Naive B cell (primary cell): ENCODE measurements around the gene TFDP2. TPM values are rescaled to one million over a fixed set of nuclear protein-coding genes. Genes with fewer than 3 reads are reported as not detected.

Experiments
- ATAC-seq, 2 donors: fragments of 150-1000 bp; cut with Tn5 transposase; 2 replicates each; pipeline ENCODE4 v1.10.0; 2021; ENCODE audit warnings: low read depth in 2 of 2, mild to moderate bottlenecking in 2 of 2, moderate library complexity in 2 of 2
- DNase-seq: peaks from one replicate; pipeline ENCODE4 v3.0.0; 2022
- H3K27ac Mint-ChIP-seq, 6 donors: one replicate each; pipeline ENCODE4 v1.8.0; 2020 to 2022; ENCODE audit warnings: mild to moderate bottlenecking in 6 of 6, mixed read lengths in 6 of 6, moderate library complexity in 5 of 6, inconsistent platforms in 2 of 6
- H3K27me3 Mint-ChIP-seq, 3 donors: one replicate each; pipeline ENCODE4 v1.8.0; 2021 to 2022; ENCODE audit warnings: mixed read lengths in 3 of 3, mild to moderate bottlenecking in 1 of 3
- H3K36me3 Mint-ChIP-seq, 2 donors: one replicate each; pipeline ENCODE4 v1.8.0; 2020 to 2022; ENCODE audit warnings: mixed read lengths in 2 of 2, inconsistent platforms in 1 of 2, mild to moderate bottlenecking in 1 of 2
- H3K4me1 Mint-ChIP-seq, 3 donors: one replicate each; pipeline ENCODE4 v1.8.0; 2020 to 2022; ENCODE audit warnings: mixed read lengths in 3 of 3, inconsistent platforms in 1 of 3, mild to moderate bottlenecking in 1 of 3, moderate library complexity in 1 of 3
- H3K4me3 Mint-ChIP-seq, 8 donors: one replicate each; pipeline ENCODE4 v1.8.0; 2020 to 2022; ENCODE audit warnings: mild to moderate bottlenecking in 8 of 8, mixed read lengths in 8 of 8, moderate library complexity in 8 of 8, inconsistent platforms in 2 of 8
- H3K9me3 Mint-ChIP-seq, 7 donors: one replicate each; pipeline ENCODE4 v1.8.0; 2020 to 2022; ENCODE audit warnings: mixed read lengths in 7 of 7, mild to moderate bottlenecking in 5 of 7, inconsistent platforms in 2 of 7, moderate library complexity in 1 of 7
- polyA plus RNA-seq, 6 donors: library from polyadenylated mRNA; unstranded; fragments of 300-500 nt; fragmentation: Illumina TruSeq; gene quantifications; one replicate each; pipeline ENCODE4 v1.2.3, GENCODE V29; 2021; ENCODE audit warnings: low read depth in 6 of 6

TFDP2 gene
- polyA plus RNA-seq, 6 donors from 2014 or later = 9.3 to 33.8 (median 24.2) TPM

DNA sequence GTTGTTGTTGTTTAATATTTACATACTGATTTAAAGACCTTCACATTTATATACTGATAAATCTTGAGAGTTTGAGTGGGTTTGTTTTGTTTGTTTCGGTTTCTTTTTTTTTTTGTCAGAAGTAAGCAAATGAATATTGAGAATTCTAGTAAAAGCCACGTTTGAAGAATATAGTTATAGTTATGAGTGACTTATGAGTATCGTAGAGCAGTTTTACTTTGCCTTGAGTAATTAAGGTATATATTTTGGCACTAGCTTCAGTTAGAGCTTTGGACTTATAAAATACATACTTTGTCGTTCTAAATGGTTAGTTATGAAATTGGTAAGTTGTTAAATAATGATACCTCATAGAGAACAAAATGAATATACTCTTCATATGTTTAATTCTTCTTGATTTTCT is 245.1 kb downstream of the TFDP2 start:
- Mint-ChIP-seq H3K27ac (no peak overlapping the region), H3K4me3 (no peak overlapping the region), H3K4me1 (peaks cover 6 to 12% (median 10%) of the 10 kb centered on the region in 3 donors), H3K27me3 (no peaks in the 10 kb centered on the region), H3K36me3 (peaks cover 20 to 23% of the 10 kb centered on the region in 2 donors), H3K9me3 (peaks cover 3 to 14% (median 9%) of the 10 kb centered on the region in 7 donors)
- no peak for DNase-seq
- no peak for ATAC-seq

DNA sequence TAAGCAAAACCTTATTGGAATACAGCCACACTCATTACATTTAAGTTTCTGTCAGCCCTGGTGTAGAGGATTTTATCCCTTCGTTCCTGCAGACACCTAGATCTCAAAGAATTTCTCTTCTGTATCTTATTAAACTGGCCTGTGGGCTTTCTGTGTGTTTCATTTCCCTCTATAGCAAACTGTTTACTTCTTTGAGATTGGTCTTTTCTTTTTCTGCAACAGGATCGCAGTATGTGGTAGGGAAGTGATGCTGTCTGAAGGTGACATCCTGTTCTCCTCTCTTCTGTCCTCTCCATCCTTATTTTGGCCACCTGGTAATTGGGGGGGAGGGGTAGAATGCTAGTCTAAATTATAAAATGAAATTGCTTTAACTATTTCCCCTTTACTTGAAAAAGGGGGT is 247.4 kb downstream of the TFDP2 start:
- peak; percentile 79 to 87 for ATAC-seq

DNA sequence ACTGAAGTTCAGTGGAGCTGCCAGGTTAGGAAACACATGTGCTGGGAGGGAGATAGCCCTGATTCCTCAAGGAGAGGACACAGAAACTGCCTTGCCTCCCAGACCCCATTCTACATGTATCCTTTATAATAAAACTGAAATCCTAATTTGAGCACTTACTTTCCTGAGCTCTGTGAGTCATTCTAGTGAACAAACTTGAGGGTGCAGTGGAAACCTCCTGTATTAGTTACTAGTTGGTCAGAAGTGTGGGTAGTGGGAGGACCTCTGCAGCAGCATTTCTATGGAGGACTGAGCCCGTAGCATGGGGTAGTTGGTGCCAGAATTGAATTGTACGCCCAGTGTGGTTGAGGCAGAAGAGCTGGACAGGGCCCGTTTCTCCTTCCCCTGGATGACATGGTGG is 249.0 kb downstream of the TFDP2 start:
- no peak for DNase-seq
- peaks cover 6 to 16% (median 16%) of the 10 kb centered on the region in 3 donors for H3K4me1 Mint-ChIP-seq
- no peak for ATAC-seq
- peaks cover 16 to 19% of the 10 kb centered on the region in 2 donors for H3K36me3 Mint-ChIP-seq
- H3K4me3 Mint-ChIP-seq = peak overlapping the region in 1 of 8 donors; percentile 42
- H3K27me3 Mint-ChIP-seq = no peaks in the 10 kb centered on the region
- peak overlapping the region in 1 of 6 donors; percentile 52 for H3K27ac Mint-ChIP-seq
- peaks cover 3 to 23% (median 12%) of the 10 kb centered on the region in 7 donors for H3K9me3 Mint-ChIP-seq

More for the DNA sequence above, 247.4 kb downstream of the TFDP2 start:
- H3K4me3 Mint-ChIP-seq = peak overlapping the region in 1 of 8 donors; percentile 41
- H3K27ac Mint-ChIP-seq = peak overlapping the region in 4 of 6 donors; percentile 2 to 54 (median 12)
- H3K9me3 Mint-ChIP-seq = peaks cover 3 to 23% (median 12%) of the 10 kb centered on the region in 7 donors
- peaks cover 6 to 15% (median 15%) of the 10 kb centered on the region in 3 donors for H3K4me1 Mint-ChIP-seq
- peaks cover 13 to 17% of the 10 kb centered on the region in 2 donors for H3K36me3 Mint-ChIP-seq
- no peaks in the 10 kb centered on the region for H3K27me3 Mint-ChIP-seq
- DNase-seq = peak; percentile 3

DNA sequence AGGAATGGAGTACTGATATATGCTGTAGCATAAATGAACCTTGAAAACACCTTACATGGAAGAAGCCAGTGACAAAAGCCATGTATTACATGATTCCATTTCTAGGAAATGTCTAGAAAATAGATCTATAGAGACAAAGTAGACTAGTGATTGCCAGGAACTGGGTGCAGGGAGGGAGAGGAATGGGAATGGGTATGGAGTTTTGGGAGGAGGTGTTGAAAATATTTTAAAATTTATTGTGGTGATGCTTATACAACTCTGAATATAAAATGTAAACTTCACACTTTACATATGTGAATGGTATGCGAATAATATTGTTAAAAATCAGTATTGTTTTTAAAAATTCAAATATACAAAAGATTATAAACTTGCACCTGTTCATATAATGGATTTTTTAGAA is 250.4 kb downstream of the TFDP2 start:
- H3K4me3 Mint-ChIP-seq = no peak overlapping the region
- DNase-seq (no peak), ATAC-seq (no peak)
- peaks cover 6 to 21% (median 16%) of the 10 kb centered on the region in 3 donors for H3K4me1 Mint-ChIP-seq
- H3K9me3 Mint-ChIP-seq = peaks cover 3 to 23% (median 12%) of the 10 kb centered on the region in 7 donors
- H3K27me3 Mint-ChIP-seq = no peaks in the 10 kb centered on the region
- peaks cover 16 to 24% of the 10 kb centered on the region in 2 donors for H3K36me3 Mint-ChIP-seq
- H3K27ac Mint-ChIP-seq = no peak overlapping the region

DNA sequence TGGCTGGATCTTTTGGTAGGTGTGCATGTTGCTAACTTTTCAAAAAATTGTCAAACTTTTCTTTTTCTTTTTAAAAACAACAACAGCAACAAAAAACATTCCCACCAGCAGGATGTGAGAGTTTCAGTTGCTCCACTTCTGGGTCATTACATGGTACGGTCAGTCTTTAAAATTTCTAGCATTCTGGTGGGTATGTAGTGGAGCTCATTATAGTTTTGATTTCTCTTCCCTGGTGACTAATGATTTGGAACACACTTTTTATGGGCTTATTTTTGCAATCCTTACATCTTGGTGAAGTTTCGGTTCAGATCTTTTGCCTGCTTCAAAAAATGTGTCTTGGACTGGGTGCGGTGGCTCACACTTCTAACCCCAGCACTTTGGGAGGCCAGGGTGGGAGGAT is 253.6 kb downstream of the TFDP2 start:
- no peak for ATAC-seq
- peaks cover 16 to 24% of the 10 kb centered on the region in 2 donors for H3K36me3 Mint-ChIP-seq
- no peak for DNase-seq
- no peaks in the 10 kb centered on the region for H3K27me3 Mint-ChIP-seq
- peaks cover 5 to 20% (median 6%) of the 10 kb centered on the region in 3 donors for H3K4me1 Mint-ChIP-seq
- no peak overlapping the region for H3K4me3 Mint-ChIP-seq
- H3K9me3 Mint-ChIP-seq = peaks cover 3 to 21% (median 12%) of the 10 kb centered on the region in 7 donors
- peak overlapping the region in 3 of 6 donors; percentile 23 to 47 (median 26) for H3K27ac Mint-ChIP-seq

DNA sequence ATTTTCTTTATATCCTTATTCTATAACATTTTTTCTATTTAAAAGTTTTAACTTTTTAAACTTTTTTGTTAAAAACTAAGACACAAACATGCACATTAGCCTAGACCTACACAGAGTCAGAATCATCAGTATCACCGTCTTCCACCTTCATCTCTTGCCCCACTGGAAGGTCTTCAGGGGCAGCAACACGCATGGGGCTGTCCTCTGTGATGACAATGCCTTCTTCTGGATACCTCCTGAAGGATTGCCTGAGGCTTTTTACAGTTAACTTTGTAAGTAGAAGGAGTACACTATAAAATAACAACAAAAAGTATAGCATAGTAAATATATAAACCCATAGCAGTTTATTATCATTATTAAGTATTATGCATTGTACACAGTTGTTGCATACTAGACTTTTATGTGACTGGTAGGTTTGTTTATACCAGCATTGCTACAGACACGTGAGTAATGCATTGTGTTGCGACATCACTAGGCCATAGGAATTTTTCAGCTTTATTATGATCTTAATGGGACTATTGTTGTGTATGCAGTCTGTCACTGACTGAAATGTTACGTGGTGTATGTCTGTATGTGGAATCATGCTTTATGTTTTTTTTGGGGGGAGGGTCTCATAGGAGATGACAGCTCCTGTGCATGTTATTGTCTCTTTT is 254.7 kb downstream of the TFDP2 start:
- Mint-ChIP-seq H3K27me3 (no peaks in the 10 kb centered on the region), H3K27ac (no peak overlapping the region), H3K4me3 (no peak overlapping the region), H3K9me3 (peaks cover 0 to 11% (median 4%) of the 10 kb centered on the region in 7 donors), H3K4me1 (peaks cover 5 to 17% (median 6%) of the 10 kb centered on the region in 3 donors), H3K36me3 (peaks cover 8 to 18% of the 10 kb centered on the region in 2 donors)
- ATAC-seq = no peak
- DNase-seq = no peak

Other genes starting within 250 kb of the TFDP2 start
- 1 to 10 TPM in 4 of 6 donors, under 1 TPM in 1, not detected in 1; 0.32 to 4.6 (median 2.4) TPM for gene GK5, start 76.0 kb upstream of the TFDP2 start, polyA plus RNA-seq